ENCODE measurements around the gene LRP3.

The LRP3 gene

DNA sequence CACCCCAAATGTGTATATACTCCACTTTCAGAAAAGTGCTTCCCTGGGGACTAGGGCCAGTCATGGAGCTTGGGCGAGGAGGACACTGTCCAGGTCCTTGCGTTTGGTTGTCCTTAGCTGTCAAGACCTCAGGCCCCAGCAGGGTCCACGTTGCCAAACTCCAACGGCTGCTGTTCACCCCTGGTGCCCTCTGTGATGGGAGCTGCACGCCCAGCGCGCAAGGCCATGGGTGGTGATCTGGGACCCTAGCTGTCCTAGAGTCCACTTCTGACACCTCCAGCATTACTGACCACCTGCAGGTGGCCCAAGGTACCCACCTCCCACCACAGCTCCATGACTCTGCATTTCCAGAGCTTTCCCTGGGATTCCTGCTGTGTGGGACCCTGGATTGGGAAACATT, 4.0 kb downstream of the LRP3 start:
- no peak overlapping the region for H3K9ac ChIP-seq (ENCODE audit: insufficient read length, low read depth)
- H3K4me3 ChIP-seq (ENCODE audit: insufficient read length, low read depth) = no peak overlapping the region
- no peak for DNase-seq (ENCODE audit: low read depth, low spot score)
- no peak for TF ChIP-seq ZNF274 (IDR thresholded peaks at IDR 0.05; ENCODE audit: low read depth, low read length)
- TF ChIP-seq YY1 (IDR thresholded peaks at IDR 0.05; ENCODE audit: insufficient read depth, insufficient read length) = no peak
- no peak for TF ChIP-seq SUZ12 (IDR thresholded peaks at IDR 0.05; ENCODE audit: extremely low read depth, insufficient read depth, insufficient read length)
- no peaks in the 10 kb centered on the region for H3K4me1 ChIP-seq (ENCODE audit: insufficient read depth, insufficient read length)
- peaks cover 15% of the 10 kb centered on the region for H3K27me3 ChIP-seq (ENCODE audit: insufficient read depth, insufficient read length)
- H3K36me3 ChIP-seq (ENCODE audit: insufficient read depth, insufficient read length, low read length) = peaks cover 32% of the 10 kb centered on the region
- H3K9me3 ChIP-seq (ENCODE audit: insufficient read depth, low read length) = no peaks in the 10 kb centered on the region

DNA sequence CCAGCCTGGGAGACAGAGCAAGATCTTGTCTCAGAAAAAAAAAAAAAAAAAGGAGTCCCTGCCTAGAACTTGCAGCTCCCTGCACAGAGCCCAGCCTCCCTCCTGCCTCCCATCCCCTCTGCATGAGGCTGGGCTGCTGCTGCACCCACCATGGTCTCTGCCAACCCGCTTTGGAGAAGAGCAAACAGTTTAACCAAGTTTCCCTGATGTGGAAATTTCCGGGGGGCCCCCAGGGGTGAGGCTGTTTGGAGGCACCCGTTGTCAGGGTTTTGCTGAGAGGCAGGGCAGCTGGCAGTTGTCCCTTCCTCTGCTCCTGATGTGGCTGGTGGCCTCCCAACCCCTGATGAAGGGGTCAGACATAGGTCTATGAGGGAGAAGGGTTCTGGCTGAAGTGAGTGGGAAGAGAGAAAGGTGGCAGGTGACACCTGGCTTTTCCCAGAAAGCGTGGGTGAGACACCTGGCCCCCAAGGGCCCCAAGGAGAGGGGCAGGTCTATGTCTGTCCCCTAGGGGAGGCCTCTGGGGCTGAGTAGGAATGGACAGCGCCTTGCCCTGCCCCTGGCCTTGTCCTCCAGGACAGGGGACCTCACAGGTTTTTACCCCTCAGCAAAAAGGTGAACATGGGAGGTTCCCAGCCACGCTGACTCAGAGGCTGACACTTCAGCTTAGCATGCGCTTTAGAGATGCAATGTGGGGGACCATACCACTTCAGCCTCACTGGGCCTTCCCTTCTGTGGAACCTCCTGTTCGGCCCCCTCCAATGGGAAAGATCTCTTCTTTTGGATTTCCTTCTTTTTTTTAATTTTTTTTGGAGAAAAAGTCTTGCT, 5.5 kb downstream of the LRP3 start:
- TF ChIP-seq YY1 (IDR thresholded peaks at IDR 0.05; ENCODE audit: insufficient read depth, insufficient read length) (no peak), SUZ12 (IDR thresholded peaks at IDR 0.05; ENCODE audit: extremely low read depth, insufficient read depth, insufficient read length) (no peak), ZNF274 (IDR thresholded peaks at IDR 0.05; ENCODE audit: low read depth, low read length) (no peak)
- H3K9me3 ChIP-seq (ENCODE audit: insufficient read depth, low read length) = no peaks in the 10 kb centered on the region
- H3K36me3 ChIP-seq (ENCODE audit: insufficient read depth, insufficient read length, low read length) = peaks cover 45% of the 10 kb centered on the region

DNA sequence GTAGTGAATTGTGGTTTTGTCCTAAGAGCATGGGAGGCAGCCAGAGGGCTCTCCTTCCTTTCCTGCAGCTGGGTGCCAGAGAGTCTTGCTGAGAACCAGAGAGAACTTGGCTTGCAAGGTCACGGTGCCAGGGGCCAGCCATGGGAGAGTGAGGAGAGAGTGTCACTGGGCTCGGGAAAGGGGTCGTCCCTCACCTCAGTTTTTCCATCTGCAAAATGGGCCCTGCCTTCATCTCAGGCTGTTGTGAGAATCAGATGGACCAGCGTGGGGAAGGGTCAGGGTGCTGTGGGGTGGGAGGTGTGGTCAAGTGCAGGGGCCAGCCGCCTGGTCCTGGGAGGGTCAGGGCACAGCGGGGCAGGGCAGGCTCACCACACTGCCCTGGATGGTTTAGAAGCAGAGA, 7.3 kb downstream of the LRP3 start:
- H3K4me1 ChIP-seq (ENCODE audit: insufficient read depth, insufficient read length) = no peaks in the 10 kb centered on the region
- H3K27me3 ChIP-seq (ENCODE audit: insufficient read depth, insufficient read length) = no peaks in the 10 kb centered on the region
- H3K9me3 ChIP-seq (ENCODE audit: insufficient read depth, low read length) = no peaks in the 10 kb centered on the region
- no peak for DNase-seq (ENCODE audit: low read depth, low spot score)
- H3K4me3 ChIP-seq (ENCODE audit: insufficient read length, low read depth) = no peak overlapping the region
- TF ChIP-seq ZNF274 (IDR thresholded peaks at IDR 0.05; ENCODE audit: low read depth, low read length) (no peak), SUZ12 (IDR thresholded peaks at IDR 0.05; ENCODE audit: extremely low read depth, insufficient read depth, insufficient read length) (no peak), YY1 (IDR thresholded peaks at IDR 0.05; ENCODE audit: insufficient read depth, insufficient read length) (no peak)
- H3K9ac ChIP-seq (ENCODE audit: insufficient read length, low read depth) = no peak overlapping the region
- peaks cover 58% of the 10 kb centered on the region for H3K36me3 ChIP-seq (ENCODE audit: insufficient read depth, insufficient read length, low read length)

More for the DNA sequence above, 5.5 kb downstream of the LRP3 start:
- Histone ChIP-seq H3K4me1 (ENCODE audit: insufficient read depth, insufficient read length) (no peaks in the 10 kb centered on the region), H3K4me3 (ENCODE audit: insufficient read length, low read depth) (no peak overlapping the region), H3K9ac (ENCODE audit: insufficient read length, low read depth) (no peak overlapping the region), H3K27me3 (ENCODE audit: insufficient read depth, insufficient read length) (peaks cover 8% of the 10 kb centered on the region)
- DNase-seq (ENCODE audit: low read depth, low spot score) = no peak

DNA sequence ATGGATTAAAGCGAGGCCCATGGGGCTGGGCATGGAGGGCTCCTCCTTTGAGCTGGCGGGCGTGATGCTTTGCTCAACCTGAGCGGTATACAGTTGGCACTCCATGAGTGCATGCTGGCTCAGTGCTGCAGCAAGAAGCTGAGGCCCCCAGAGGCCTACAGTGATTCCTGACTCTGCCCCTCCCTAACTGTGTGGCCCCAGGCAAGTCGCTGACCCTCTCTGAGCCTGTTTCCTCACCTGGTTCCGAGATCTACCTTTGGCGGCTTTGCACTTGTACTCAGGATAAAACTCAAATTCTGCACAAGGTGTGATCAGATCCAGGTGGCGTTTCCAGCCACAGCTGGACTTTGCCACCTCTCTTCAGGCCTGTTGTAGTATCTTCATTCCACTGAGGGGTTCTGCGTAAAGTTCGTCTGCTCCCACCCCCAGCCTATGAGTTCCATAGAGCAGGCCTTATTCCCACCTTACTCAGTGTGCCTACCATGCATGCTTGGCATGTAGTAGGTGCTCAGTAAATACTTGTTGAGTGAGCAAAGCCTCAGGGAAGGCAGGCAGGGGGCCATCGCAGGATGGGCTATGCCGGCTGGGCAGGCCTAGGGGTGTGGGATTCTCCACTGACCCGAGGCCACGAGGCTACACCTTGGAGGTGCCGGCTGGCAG, 7.9 kb downstream of the LRP3 start:
- TF ChIP-seq SUZ12 (IDR thresholded peaks at IDR 0.05; ENCODE audit: extremely low read depth, insufficient read depth, insufficient read length) (no peak), ZNF274 (IDR thresholded peaks at IDR 0.05; ENCODE audit: low read depth, low read length) (no peak), YY1 (IDR thresholded peaks at IDR 0.05; ENCODE audit: insufficient read depth, insufficient read length) (no peak)
- Histone ChIP-seq H3K9ac (ENCODE audit: insufficient read length, low read depth) (no peak overlapping the region), H3K4me3 (ENCODE audit: insufficient read length, low read depth) (no peak overlapping the region), H3K4me1 (ENCODE audit: insufficient read depth, insufficient read length) (no peaks in the 10 kb centered on the region), H3K36me3 (ENCODE audit: insufficient read depth, insufficient read length, low read length) (peaks cover 56% of the 10 kb centered on the region), H3K9me3 (ENCODE audit: insufficient read depth, low read length) (no peaks in the 10 kb centered on the region), H3K27me3 (ENCODE audit: insufficient read depth, insufficient read length) (no peaks in the 10 kb centered on the region)
- DNase-seq (ENCODE audit: low read depth, low spot score) = no peak

DNA sequence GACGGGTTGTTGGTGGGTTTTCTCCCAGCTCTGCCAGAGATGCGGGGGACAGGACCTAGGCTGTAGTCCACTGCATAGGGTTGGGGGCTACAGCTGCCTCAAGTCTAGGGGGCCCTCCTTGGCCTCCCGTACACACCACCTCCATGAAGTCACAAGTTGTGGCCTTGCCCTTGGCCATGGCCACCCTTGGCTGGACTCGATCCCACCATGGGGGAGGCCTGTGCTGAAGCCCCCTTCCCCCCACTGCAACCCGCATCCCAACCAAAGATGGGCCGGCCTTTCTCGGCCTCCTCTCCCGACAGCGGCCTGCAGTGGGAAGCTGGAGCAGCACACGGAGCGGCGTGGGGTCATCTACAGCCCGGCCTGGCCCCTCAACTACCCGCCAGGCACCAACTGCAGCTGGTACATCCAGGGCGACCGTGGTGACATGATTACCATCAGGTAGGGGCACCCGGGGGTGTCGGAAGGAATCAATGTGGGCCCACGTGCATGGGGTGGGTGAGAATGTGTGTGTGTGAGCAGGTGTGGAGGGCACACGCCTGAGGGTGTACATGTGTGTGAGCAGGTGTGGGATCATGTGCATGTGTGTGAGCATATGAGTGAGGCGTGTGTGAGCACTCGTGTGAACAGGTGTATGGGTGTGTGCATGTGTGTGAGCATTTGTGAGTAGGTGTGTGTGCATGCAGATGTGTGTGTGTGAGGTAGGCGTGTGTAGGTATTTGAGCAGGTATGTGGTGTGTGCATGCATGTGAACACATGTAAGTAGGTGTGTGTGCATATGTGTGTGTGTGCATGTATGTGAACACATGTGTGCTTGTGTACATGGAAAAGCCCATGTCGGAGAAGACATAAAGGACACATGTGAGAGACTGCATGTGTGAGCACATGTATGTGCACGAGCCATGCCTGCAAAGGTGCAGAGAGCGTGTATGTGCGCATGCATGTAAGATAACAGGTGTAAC, 8.7 kb downstream of the LRP3 start:
- no peak for TF ChIP-seq SUZ12 (IDR thresholded peaks at IDR 0.05; ENCODE audit: extremely low read depth, insufficient read depth, insufficient read length)
- no peak for TF ChIP-seq ZNF274 (IDR thresholded peaks at IDR 0.05; ENCODE audit: low read depth, low read length)
- no peak for TF ChIP-seq YY1 (IDR thresholded peaks at IDR 0.05; ENCODE audit: insufficient read depth, insufficient read length)
- peaks cover 50% of the 10 kb centered on the region for H3K36me3 ChIP-seq (ENCODE audit: insufficient read depth, insufficient read length, low read length)
- no peaks in the 10 kb centered on the region for H3K4me1 ChIP-seq (ENCODE audit: insufficient read depth, insufficient read length)

DNA sequence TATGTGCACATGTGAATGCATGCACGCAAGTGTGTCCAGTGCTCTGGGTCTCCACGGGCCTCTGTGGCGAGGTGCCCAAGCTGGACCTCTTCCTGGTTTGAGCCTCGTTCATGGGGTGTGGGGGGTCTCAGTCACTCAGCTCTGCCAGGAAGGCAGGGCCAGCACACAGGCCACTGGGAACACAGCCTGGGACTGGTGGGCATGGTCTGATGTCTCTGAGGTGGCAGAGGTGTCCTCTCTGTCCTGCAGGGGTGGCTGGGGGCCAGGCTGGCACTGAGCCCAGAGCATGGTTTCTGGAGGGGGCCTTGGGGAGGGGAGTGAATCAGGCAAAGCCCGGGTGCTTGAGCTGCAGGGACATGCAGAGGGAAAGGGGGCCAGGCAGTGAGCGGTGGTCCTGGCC, 9.4 kb downstream of the LRP3 start:
- no peak overlapping the region for H3K9ac ChIP-seq (ENCODE audit: insufficient read length, low read depth)
- H3K4me3 ChIP-seq (ENCODE audit: insufficient read length, low read depth) = no peak overlapping the region
- no peaks in the 10 kb centered on the region for H3K9me3 ChIP-seq (ENCODE audit: insufficient read depth, low read length)
- DNase-seq (ENCODE audit: low read depth, low spot score) = no peak
- TF ChIP-seq SUZ12 (IDR thresholded peaks at IDR 0.05; ENCODE audit: extremely low read depth, insufficient read depth, insufficient read length) (no peak), YY1 (IDR thresholded peaks at IDR 0.05; ENCODE audit: insufficient read depth, insufficient read length) (no peak), ZNF274 (IDR thresholded peaks at IDR 0.05; ENCODE audit: low read depth, low read length) (no peak)
- H3K36me3 ChIP-seq (ENCODE audit: insufficient read depth, insufficient read length, low read length) = peaks cover 48% of the 10 kb centered on the region
- H3K27me3 ChIP-seq (ENCODE audit: insufficient read depth, insufficient read length) = no peaks in the 10 kb centered on the region
- no peaks in the 10 kb centered on the region for H3K4me1 ChIP-seq (ENCODE audit: insufficient read depth, insufficient read length)

More for the DNA sequence above, 8.7 kb downstream of the LRP3 start:
- Histone ChIP-seq H3K4me3 (ENCODE audit: insufficient read length, low read depth) (no peak overlapping the region), H3K9ac (ENCODE audit: insufficient read length, low read depth) (no peak overlapping the region), H3K9me3 (ENCODE audit: insufficient read depth, low read length) (no peaks in the 10 kb centered on the region), H3K27me3 (ENCODE audit: insufficient read depth, insufficient read length) (no peaks in the 10 kb centered on the region)
- no peak for DNase-seq (ENCODE audit: low read depth, low spot score)
